Tibial nerve (tissue), 4 donors: ENCODE measurements around the gene CXCL17.

Source experiments
- EP300 ChIP-seq, 2 donors: sonication (generic); formaldehyde crosslinking; IDR thresholded peaks; one replicate each; pipeline ENCODE4 v1.6.1; 2017; ENCODE audit warnings: antibody characterized with exemption in 2 of 2, mild to moderate bottlenecking in 1 of 2
- TF ChIP-seq, protein P1 (sequence below), 5 experiments: fragments of 200-600 bp in 3 of 5; fragments of 450-650 bp in 2 of 5; sonication (generic) in 3 of 5; IDR thresholded peaks; one replicate each; pipeline ENCODE4 v1.5.1; 2016 to 2019; ENCODE audit warnings: antibody characterized with exemption in 5 of 5, mild to moderate bottlenecking in 3 of 5, moderate library complexity in 2 of 5

DNA sequence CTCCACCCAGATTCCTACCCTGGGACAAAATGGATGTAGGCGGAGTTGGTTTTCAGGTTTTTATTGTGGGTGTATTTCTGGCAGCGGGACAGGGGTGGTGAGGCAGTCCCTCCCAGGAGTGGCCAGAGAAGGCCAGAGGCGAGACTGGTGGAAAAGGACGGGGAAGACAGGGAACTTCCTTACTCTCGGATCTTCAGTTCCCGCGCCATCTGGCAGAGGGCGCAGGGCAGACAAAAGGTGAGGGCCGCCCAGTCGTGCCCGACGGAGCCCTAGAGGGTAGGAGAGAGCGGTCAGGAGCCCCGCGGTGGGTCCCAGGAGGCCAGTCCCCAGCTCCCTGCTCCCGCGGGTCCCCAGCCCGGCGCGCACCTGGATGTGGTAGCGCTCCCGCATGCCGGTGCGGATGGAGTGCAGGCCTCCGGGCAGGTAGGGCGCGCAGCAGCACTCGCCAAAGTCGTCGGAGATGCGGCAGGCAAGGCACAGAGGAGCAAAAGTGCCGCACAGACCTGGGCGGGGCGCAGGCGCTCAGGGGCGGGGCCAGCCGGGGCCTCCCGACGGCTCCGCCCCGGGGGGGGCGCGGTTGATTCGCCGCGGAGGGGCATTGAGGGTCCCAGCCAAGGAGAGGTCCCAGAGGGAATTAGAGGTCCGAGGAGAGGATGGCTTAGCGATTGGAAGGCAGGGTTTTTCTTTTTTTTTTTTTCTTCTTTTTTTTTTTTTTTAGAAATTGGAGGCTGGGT, 55.6 kb downstream of the CXCL17 start:
- TF ChIP-seq, protein P1, sequence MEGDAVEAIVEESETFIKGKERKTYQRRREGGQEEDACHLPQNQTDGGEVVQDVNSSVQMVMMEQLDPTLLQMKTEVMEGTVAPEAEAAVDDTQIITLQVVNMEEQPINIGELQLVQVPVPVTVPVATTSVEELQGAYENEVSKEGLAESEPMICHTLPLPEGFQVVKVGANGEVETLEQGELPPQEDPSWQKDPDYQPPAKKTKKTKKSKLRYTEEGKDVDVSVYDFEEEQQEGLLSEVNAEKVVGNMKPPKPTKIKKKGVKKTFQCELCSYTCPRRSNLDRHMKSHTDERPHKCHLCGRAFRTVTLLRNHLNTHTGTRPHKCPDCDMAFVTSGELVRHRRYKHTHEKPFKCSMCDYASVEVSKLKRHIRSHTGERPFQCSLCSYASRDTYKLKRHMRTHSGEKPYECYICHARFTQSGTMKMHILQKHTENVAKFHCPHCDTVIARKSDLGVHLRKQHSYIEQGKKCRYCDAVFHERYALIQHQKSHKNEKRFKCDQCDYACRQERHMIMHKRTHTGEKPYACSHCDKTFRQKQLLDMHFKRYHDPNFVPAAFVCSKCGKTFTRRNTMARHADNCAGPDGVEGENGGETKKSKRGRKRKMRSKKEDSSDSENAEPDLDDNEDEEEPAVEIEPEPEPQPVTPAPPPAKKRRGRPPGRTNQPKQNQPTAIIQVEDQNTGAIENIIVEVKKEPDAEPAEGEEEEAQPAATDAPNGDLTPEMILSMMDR (IDR thresholded peaks at IDR 0.05) = peak; percentile 26 to 54 (median 49)
- no peak for TF ChIP-seq EP300 (IDR thresholded peaks at IDR 0.05)
